BJ (cell line): ENCODE measurements around the gene SLC41A3. TPM values are rescaled to one million over a fixed set of nuclear protein-coding genes. Genes with fewer than 3 reads are reported as not detected.

ENCODE experiments used
- CTCF ChIA-PET: fragments of 350-600 bp; formaldehyde crosslinking; extraction: SDS; loops from one replicate; lab custom pipeline; 2021; ENCODE audit warnings: antibody characterized with exemption, inconsistent platforms; lab: Yijun Ruan, JAX
- POLR2A ChIA-PET: fragments of 300-600 bp; sonication (Branson Sonifier 250); formaldehyde crosslinking; extraction: SDS; loops from one replicate; lab custom pipeline; 2021; ENCODE audit warnings: antibody characterized with exemption; lab: Charles Lee
- DNase-seq: peaks from one replicate; pipeline ENCODE4 v3.0.0-alpha.2; 2011; ENCODE audit warnings: low read depth
- H3K27me3 ChIP-seq: 2 replicates; pipeline ENCODE4 v1.6.0; 2011; ENCODE audit warnings: low read length; ENCODE audit not compliant: control insufficient read depth, insufficient read depth
- H3K36me3 ChIP-seq: 2 replicates; pipeline ENCODE4 v1.5.1; 2011; ENCODE audit warnings: low read length; ENCODE audit not compliant: control insufficient read depth, insufficient read depth
- H3K4me3 ChIP-seq: 2 replicates; pipeline ENCODE4 v1.5.1; 2011; ENCODE audit warnings: low read depth, mild to moderate bottlenecking, control low read depth, low read length
- polyA plus RNA-seq: library from polyadenylated mRNA; depleted of rRNA; stranded (reverse); fragments of >200 nt; gene quantifications from 2 replicates; pipeline ENCODE4 v1.2.3, GENCODE V29; 2011
- TF ChIP-seq, protein P1 (sequence below): IDR thresholded peaks from 2 replicates; pipeline ENCODE4 v1.5.1; 2011; ENCODE audit warnings: low read depth, mild to moderate bottlenecking, control low read depth, inconsistent platforms, low read length, moderate library complexity; ENCODE audit not compliant: insufficient read depth

SLC41A3 gene
- polyA plus RNA-seq, 1 experiment, result 70.8 TPM

DNA sequence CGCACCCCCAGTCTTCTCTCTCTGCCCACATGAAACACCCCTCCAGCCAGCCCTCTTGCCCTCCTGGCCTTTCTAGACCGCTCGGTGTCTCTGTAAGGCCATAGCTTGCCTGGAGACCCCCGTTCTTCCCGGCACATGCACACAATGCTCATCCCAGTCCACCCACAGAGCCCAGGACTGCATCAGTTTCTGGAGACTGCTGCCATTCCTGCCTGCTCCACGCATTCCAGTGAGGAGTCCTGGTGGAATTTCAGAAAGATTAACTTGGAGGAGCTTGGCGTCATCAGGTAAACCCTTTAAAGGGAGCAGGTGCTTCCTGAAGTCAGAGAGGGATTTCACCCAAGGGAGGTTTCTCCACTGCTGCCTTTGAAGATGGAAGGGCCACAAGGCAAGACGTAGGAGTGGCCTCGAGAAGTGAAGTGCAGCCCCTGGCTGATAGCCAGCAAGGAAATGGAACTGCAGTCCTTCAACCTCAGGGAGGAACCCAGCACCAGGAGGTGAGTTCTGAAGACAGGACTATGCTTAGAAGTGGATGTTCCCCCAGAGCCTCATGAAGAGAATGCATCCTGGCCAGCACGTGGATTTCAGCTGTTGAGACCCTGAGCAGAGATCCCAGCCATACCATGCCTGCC, 19.2 kb downstream of the SLC41A3 start:
- Histone ChIP-seq H3K36me3 (no peaks in the 10 kb centered on the region; the same call in none of the 2 replicates), H3K27me3 (no peaks in the 10 kb centered on the region), H3K4me3 (no peak overlapping the region)
- TF ChIP-seq, protein P1, sequence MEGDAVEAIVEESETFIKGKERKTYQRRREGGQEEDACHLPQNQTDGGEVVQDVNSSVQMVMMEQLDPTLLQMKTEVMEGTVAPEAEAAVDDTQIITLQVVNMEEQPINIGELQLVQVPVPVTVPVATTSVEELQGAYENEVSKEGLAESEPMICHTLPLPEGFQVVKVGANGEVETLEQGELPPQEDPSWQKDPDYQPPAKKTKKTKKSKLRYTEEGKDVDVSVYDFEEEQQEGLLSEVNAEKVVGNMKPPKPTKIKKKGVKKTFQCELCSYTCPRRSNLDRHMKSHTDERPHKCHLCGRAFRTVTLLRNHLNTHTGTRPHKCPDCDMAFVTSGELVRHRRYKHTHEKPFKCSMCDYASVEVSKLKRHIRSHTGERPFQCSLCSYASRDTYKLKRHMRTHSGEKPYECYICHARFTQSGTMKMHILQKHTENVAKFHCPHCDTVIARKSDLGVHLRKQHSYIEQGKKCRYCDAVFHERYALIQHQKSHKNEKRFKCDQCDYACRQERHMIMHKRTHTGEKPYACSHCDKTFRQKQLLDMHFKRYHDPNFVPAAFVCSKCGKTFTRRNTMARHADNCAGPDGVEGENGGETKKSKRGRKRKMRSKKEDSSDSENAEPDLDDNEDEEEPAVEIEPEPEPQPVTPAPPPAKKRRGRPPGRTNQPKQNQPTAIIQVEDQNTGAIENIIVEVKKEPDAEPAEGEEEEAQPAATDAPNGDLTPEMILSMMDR, result no peak
- DNase-seq, result no peak
- ChIA-PET POLR2A (no interaction called here), CTCF (interaction anchor here (0.9 kb wide), 1 partner anchor 11 kb away, joined by 3 read pairs; no protein-coding TSS in a partner anchor)

- Histone ChIP-seq H3K27me3 (no peaks in the 10 kb centered on the region), H3K4me3 (no peak overlapping the region), H3K36me3 (no peaks in the 10 kb centered on the region; the same call in none of the 2 replicates)
- DNase-seq, result no peak
- ChIA-PET CTCF (interaction anchor here (1.2 kb wide), 1 partner anchor 13 kb away, joined by 4 read pairs; no protein-coding TSS in a partner anchor), POLR2A (no interaction called here)
- TF ChIP-seq, protein P1, result no peak
Measured at GRCh38 chr3:126063358-126063965, 20.5 kb downstream of the SLC41A3 start.

GRCh38 chr3:126061301-126062032, 22.5 kb downstream of the SLC41A3 start:
- H3K36me3 ChIP-seq, result no peaks in the 10 kb centered on the region; the same call in 1 of the 2 replicates
- POLR2A ChIA-PET, result no interaction called here
- CTCF ChIA-PET, result no interaction called here
- no peak for DNase-seq
- no peaks in the 10 kb centered on the region for H3K27me3 ChIP-seq
- no peak overlapping the region for H3K4me3 ChIP-seq
- TF ChIP-seq, protein P1, result no peak

GRCh38 chr3:126060613-126061145, 23.2 kb downstream of the SLC41A3 start:
- DNase-seq, result no peak
- Histone ChIP-seq H3K27me3 (no peaks in the 10 kb centered on the region), H3K4me3 (no peak overlapping the region), H3K36me3 (no peaks in the 10 kb centered on the region; the same call in 1 of the 2 replicates)
- TF ChIP-seq, protein P1, result no peak
- ChIA-PET POLR2A (no interaction called here), CTCF (no interaction called here)

DNA sequence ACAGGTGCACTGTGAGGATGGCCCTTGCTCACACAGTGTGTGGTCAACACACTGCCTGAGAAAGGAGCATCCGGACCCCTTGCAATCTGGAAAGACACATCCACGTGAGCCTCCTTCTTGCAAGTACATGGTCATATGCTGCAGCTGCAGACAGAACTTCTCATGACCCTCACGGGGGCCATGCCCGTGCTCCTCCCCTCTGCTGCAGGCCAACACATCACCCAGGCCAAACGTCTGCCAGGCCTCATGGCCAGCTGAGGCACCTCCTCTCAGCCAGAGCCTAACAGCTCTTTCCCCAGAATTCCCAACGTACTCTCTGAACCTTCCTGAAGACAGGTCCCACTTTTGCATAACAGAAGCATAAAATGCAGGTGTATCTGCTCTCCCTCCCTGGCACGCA, 25.3 kb downstream of the SLC41A3 start:
- ChIA-PET POLR2A (no interaction called here), CTCF (interaction anchor here (0.6 kb wide), 1 partner anchor 27 kb away, joined by 3 read pairs; no protein-coding TSS in a partner anchor)
- no peak overlapping the region for H3K4me3 ChIP-seq
- TF ChIP-seq, protein P1, result no peak
- DNase-seq, result no peak
- no peaks in the 10 kb centered on the region; the same call in 1 of the 2 replicates for H3K36me3 ChIP-seq
- H3K27me3 ChIP-seq, result no peaks in the 10 kb centered on the region
